Hepatocyte (in vitro differentiated cells): ENCODE measurements around the gene MSL2. TPM values are rescaled to one million over a fixed set of nuclear protein-coding genes. Genes with fewer than 3 reads are reported as not detected.
"Not testable (repeated sequence)": the region's sequence is repeated elsewhere in the genome, so short reads cannot be mapped to it uniquely, and the experiment has no call there.

Source experiments
- DNase-seq: peaks from one replicate; pipeline ENCODE4 v3.0.0-alpha.2; 2016; ENCODE audit warnings: low spot score
- H2AFZ ChIP-seq: fragments of 200-600 bp; sonication (generic); 2 replicates; pipeline ENCODE4 v1.6.0; 2016; ENCODE audit warnings: antibody characterized with exemption, mild to moderate bottlenecking
- H3K27ac ChIP-seq: fragments of 200-600 bp; sonication (generic); 2 replicates; pipeline ENCODE4 v1.5.1; 2016; ENCODE audit warnings: mild to moderate bottlenecking
- H3K27me3 ChIP-seq: fragments of 200-600 bp; sonication (generic); 2 replicates; pipeline ENCODE4 v1.6.1; 2016
- H3K36me3 ChIP-seq: fragments of 200-600 bp; sonication (generic); replicated peaks from 2 replicates; pipeline ENCODE4 v1.5.1; 2016; ENCODE audit warnings: low read depth; ENCODE audit not compliant: insufficient read depth
- H3K4me1 ChIP-seq: fragments of 200-600 bp; sonication (generic); 2 replicates; pipeline ENCODE4 v1.5.1; 2016; ENCODE audit warnings: mild to moderate bottlenecking, moderate library complexity; ENCODE audit not compliant: insufficient read depth
- H3K4me2 ChIP-seq: fragments of 200-600 bp; sonication (generic); 2 replicates; pipeline ENCODE4 v1.6.0; 2016
- H3K4me3 ChIP-seq: fragments of 200-600 bp; sonication (generic); 2 replicates; pipeline ENCODE4 v1.5.1; 2016; ENCODE audit warnings: mild to moderate bottlenecking
- H3K79me2 ChIP-seq: fragments of 200-600 bp; sonication (generic); 2 replicates; pipeline ENCODE4 v1.6.0; 2017; ENCODE audit warnings: mild to moderate bottlenecking
- H3K9me2 ChIP-seq: fragments of 200-600 bp; sonication (generic); replicated peaks from 2 replicates; pipeline ENCODE4 v1.6.0; 2017; ENCODE audit warnings: mild to moderate bottlenecking; ENCODE audit not compliant: insufficient read depth
- H3K9me3 ChIP-seq: fragments of 200-600 bp; sonication (generic); 2 replicates; pipeline ENCODE4 v1.5.1; 2016; ENCODE audit warnings: low read depth, mild to moderate bottlenecking
- H4K20me1 ChIP-seq: fragments of 200-600 bp; sonication (generic); 2 replicates; pipeline ENCODE4 v1.6.0; 2016; ENCODE audit warnings: mild to moderate bottlenecking; ENCODE audit not compliant: insufficient read depth, poor library complexity, severe bottlenecking
- EZH2 ChIP-seq: fragments of 200-600 bp; sonication (generic); IDR thresholded peaks from 2 replicates; pipeline ENCODE4 v1.6.1; 2016; ENCODE audit warnings: antibody characterized with exemption, mild to moderate bottlenecking, borderline replicate concordance
- EZH2phosphoT487 ChIP-seq: fragments of 200-600 bp; sonication (generic); IDR thresholded peaks from one replicate; pipeline ENCODE4 v1.6.1; 2018; ENCODE audit warnings: antibody characterized with exemption, mild to moderate bottlenecking, low read depth, moderate library complexity; ENCODE audit not compliant: unreplicated experiment, severe bottlenecking
- WGBS: methylation state at CpG from one replicate; pipeline ENCODE4 v1.1.6; 2016; ENCODE audit warnings: low lambda C conversion rate; ENCODE audit errors: missing lambda C conversion rate; 5-methylcytosine and 5-hydroxymethylcytosine counted together
- polyA plus RNA-seq: library from polyadenylated mRNA; unstranded; fragments of >200 nt; fragmentation: Nextera tagmentation; extraction: Ambion mirVana; gene quantifications from 2 replicates; pipeline ENCODE4 v1.2.1, GENCODE V29; 2016
- total RNA-seq: library from RNA; depleted of rRNA; stranded (reverse); fragments of >200 nt; gene quantifications from 2 replicates; pipeline ENCODE4 v1.2.3, GENCODE V29; 2014
- TF ChIP-seq, protein P1 (sequence below): fragments of 200-600 bp; sonication (generic); IDR thresholded peaks from 2 replicates; pipeline ENCODE4 v1.5.1; 2016; ENCODE audit warnings: antibody characterized with exemption, mild to moderate bottlenecking; ENCODE audit not compliant: poor library complexity

MSL2 gene
- total and polyA plus RNA-seq, 2 experiments from 2014 or later, result 4.5 to 20.2 TPM

DNA sequence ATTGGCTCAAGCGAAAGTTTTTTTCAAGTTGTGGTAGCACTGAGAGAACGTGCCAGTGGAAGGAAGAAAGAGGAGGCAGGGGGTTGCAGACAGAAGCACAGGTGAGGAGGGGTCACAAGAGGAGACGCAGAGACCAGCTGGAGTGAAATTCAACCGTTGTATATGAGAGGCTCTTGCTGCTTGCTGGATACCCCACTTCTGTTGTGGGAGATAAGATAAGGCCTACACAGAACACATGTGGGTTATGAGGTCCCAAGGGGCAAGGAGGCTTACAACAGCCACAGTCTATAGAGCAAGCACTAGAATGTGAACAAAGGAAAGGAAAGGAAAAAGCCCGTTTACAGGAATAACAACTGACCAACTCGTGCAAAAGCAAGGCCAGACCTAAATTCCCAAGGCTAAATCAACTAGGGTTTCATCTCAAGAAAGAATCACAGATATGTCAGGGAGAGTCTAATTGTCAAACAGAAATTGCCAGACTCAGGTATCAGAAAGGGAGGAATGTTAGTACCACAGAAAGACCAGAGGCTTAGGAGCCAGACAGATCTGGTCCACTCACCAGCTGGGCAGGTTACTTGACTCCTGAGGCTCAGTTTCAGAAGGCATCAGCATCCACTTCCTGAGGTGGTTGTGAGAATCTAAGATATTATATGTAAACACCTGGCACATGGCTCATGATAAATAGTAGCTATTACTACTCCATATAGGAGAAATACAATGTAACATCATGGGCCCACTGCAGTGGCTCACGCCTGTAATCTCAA lies 60.9 kb downstream of the MSL2 start:
- TF ChIP-seq EZH2 (no peak), EZH2phosphoT487 (no peak)
- TF ChIP-seq, protein P1, sequence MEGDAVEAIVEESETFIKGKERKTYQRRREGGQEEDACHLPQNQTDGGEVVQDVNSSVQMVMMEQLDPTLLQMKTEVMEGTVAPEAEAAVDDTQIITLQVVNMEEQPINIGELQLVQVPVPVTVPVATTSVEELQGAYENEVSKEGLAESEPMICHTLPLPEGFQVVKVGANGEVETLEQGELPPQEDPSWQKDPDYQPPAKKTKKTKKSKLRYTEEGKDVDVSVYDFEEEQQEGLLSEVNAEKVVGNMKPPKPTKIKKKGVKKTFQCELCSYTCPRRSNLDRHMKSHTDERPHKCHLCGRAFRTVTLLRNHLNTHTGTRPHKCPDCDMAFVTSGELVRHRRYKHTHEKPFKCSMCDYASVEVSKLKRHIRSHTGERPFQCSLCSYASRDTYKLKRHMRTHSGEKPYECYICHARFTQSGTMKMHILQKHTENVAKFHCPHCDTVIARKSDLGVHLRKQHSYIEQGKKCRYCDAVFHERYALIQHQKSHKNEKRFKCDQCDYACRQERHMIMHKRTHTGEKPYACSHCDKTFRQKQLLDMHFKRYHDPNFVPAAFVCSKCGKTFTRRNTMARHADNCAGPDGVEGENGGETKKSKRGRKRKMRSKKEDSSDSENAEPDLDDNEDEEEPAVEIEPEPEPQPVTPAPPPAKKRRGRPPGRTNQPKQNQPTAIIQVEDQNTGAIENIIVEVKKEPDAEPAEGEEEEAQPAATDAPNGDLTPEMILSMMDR, result no peak
- 59% methylated on average over 7 of the region's 7 CpGs for WGBS

DNA sequence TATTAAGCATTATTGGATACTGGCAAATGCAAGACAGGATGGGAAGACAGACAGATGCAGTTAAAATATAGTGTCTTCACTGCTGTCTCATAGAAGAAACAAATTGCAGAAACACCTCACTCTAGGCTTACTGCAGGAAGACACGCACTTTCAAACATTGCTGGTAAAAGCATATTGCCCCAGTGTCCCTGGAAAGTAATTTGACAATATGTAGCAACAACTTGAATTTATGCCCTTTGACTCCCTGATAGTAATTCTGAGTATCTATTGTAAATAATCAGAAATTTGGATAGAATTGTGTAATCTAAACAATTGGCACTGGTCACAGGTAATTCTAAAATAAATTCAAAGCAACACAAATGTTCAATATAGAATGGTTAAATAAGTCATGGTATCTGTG lies 62.0 kb downstream of the MSL2 start:
- no peak for DNase-seq
- no peak overlapping the region for H2AFZ ChIP-seq
- peaks cover 3% of the 10 kb centered on the region for H3K79me2 ChIP-seq
- no peak overlapping the region for H3K4me3 ChIP-seq
- H3K36me3 ChIP-seq, result no peaks in the 10 kb centered on the region
- no peak overlapping the region for H3K4me2 ChIP-seq
- H4K20me1 ChIP-seq, result no peaks in the 10 kb centered on the region
- no peaks in the 10 kb centered on the region for H3K9me3 ChIP-seq
- TF ChIP-seq EZH2phosphoT487, result no peak
- TF ChIP-seq, protein P1, result no peak
- TF ChIP-seq EZH2, result no peak
- peaks cover 10% of the 10 kb centered on the region for H3K4me1 ChIP-seq
- H3K9me2 ChIP-seq, result no peaks in the 10 kb centered on the region
- H3K27ac ChIP-seq, result no peak overlapping the region
- 89% methylated on average over 1 of the region's 1 CpG for WGBS
- H3K27me3 ChIP-seq, result no peaks in the 10 kb centered on the region

More for the DNA sequence above, 60.9 kb downstream of the MSL2 start:
- H4K20me1 ChIP-seq, result no peaks in the 10 kb centered on the region
- peak overlapping the region; percentile 23 for H3K4me2 ChIP-seq
- peaks cover 3% of the 10 kb centered on the region for H3K79me2 ChIP-seq
- no peaks in the 10 kb centered on the region for H3K9me3 ChIP-seq
- no peak overlapping the region for H3K27ac ChIP-seq
- H3K4me1 ChIP-seq, result peaks cover 10% of the 10 kb centered on the region
- no peak for DNase-seq
- H2AFZ ChIP-seq, result no peak overlapping the region
- no peak overlapping the region for H3K4me3 ChIP-seq
- H3K27me3 ChIP-seq, result no peaks in the 10 kb centered on the region
- H3K36me3 ChIP-seq, result no peaks in the 10 kb centered on the region
- no peaks in the 10 kb centered on the region for H3K9me2 ChIP-seq

DNA sequence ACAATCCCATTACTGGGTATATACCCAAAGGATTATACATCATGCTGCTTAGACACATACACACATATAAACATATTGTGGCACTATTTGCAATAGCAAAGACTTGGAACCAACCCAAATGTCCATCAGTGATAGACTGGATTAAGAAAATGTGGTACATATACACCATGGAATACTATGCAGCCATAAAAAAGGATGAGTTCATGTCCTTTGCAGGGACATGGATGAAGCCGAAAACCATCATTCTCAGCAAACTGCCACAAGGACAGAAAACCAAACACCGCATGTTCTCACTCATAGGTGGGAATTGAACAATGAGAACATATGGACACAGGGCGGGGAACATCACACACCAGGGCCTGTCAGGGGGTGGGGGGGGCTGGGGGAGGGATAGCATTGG lies 64.5 kb downstream of the MSL2 start:
- not testable (repeated sequence) for DNase-seq, H3K27ac ChIP-seq, H3K4me2 ChIP-seq, H3K36me3 ChIP-seq, H4K20me1 ChIP-seq, H3K9me2 ChIP-seq, H3K79me2 ChIP-seq, H3K4me1 ChIP-seq, H3K4me3 ChIP-seq, H3K27me3 ChIP-seq, H2AFZ ChIP-seq, H3K9me3 ChIP-seq
- 96% methylated on average over 3 of the region's 3 CpGs for WGBS

DNA sequence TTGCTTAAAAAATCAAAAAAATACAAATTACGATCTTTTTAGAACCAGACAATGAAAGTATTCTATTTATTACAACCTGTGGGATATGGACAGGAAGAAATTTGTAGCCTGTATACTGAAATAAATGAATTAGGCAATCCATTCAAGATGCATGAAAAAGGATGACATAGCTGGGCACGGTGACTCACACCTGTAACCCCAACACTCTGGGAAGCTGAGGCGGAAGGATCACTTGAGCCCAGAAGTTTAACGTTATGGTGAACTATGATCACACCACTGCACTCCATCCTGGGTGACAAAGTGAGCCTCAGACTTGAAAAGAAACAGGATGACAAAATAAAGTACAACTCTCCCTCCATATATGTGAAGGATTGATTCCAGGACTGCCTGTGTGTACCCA lies 74.1 kb downstream of the MSL2 start:
- Histone ChIP-seq H3K79me2 (no peaks in the 10 kb centered on the region), H3K9me2 (no peaks in the 10 kb centered on the region), H2AFZ (no peak overlapping the region), H3K27ac (no peak overlapping the region), H3K4me2 (no peak overlapping the region), H3K9me3 (no peaks in the 10 kb centered on the region), H3K4me1 (no peaks in the 10 kb centered on the region), H3K36me3 (no peaks in the 10 kb centered on the region), H3K27me3 (no peaks in the 10 kb centered on the region), H4K20me1 (no peaks in the 10 kb centered on the region), H3K4me3 (no peak overlapping the region)
- no peak for DNase-seq
- WGBS, result 92% methylated on average over 4 of the region's 4 CpGs
- TF ChIP-seq EZH2phosphoT487 (no peak), EZH2 (no peak)
- TF ChIP-seq, protein P1, result no peak
